HG03066 (cell line): Measurements from ENCODE around the gene PRKCE.

ENCODE experiments used
- ATAC-seq: cut with Tn5 transposase; IDR thresholded peaks from one replicate; pipeline ENCODE4 v1.9.1; 2021; ENCODE audit warnings: low read depth; ENCODE audit not compliant: unreplicated experiment

PRKCE gene

DNA sequence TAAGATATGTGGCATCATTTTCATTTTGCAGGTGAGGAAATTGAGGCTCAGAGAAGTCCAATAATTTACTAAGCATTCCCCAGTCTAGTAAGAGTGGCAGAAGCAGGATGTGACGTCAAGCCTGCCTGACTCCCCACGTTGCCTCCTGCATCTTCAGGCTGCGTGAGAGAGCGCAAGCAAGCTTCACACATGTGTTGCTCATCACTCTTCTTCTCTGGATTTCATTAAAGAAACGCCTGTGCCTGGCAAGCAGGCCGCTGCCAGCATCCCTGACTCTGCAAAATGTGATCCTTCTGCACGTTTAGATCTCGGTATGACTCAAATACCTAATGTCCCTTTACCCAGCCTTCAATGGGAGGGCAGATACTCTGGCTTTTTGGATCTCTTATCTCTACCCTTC is 96.8 kb downstream of the PRKCE start:
- no peak for ATAC-seq

DNA sequence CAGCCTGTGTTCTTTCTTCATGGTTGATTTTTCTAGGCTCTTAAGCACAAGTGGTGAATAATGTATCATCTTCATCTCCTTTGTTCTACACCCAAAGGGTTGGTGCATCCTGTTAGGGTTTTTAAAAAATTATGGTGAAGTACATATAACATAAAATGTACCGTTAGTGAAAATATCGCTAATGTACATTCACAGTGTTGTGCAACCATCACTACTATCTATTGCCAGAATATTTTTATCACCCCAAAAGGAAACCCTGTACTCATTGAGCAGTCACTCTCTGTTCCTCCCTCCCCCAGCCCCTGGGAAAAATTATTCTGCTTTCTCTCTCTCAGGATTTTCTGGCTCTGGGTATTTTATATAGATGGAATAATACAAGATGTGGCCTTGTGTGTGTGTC is 98.5 kb downstream of the PRKCE start:
- ATAC-seq, result no peak

DNA sequence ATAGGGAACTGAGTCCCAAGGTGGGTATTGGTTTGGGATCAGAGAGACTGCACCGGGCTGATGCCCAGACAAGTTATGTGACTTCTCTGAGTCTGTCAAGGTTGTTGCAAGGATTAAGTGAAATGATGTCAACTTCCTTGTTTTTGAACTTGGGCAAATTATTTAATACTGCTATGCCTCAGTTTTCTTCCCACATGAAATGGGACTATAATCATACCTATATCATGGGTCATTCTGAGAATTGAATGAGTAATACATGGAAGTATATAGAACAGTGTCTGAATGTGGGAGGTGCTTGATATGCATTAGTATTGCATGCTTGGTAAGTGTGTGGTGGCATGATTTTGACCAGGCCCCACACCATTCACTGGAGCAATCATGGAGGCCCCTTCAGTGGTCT is 99.0 kb downstream of the PRKCE start:
- no peak for ATAC-seq

DNA sequence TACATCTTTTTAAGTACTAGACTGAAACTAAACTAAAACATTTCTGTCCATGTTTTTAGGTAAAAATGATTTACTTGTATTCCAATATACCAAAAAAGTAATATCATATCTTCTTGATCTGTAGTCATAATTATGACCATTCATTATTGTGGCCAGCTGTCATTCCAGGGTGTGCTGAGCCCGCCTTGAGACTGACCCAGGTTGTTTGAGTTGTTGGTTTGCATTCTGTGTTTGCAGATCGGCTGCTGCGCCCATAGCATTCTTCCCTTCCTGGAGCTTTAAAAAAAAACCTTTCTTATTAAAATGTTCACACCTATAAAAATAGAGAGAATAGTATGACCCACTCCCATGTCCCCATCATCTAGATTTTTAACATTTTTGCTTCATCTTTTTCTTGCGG is 101.9 kb downstream of the PRKCE start:
- no peak for ATAC-seq

DNA sequence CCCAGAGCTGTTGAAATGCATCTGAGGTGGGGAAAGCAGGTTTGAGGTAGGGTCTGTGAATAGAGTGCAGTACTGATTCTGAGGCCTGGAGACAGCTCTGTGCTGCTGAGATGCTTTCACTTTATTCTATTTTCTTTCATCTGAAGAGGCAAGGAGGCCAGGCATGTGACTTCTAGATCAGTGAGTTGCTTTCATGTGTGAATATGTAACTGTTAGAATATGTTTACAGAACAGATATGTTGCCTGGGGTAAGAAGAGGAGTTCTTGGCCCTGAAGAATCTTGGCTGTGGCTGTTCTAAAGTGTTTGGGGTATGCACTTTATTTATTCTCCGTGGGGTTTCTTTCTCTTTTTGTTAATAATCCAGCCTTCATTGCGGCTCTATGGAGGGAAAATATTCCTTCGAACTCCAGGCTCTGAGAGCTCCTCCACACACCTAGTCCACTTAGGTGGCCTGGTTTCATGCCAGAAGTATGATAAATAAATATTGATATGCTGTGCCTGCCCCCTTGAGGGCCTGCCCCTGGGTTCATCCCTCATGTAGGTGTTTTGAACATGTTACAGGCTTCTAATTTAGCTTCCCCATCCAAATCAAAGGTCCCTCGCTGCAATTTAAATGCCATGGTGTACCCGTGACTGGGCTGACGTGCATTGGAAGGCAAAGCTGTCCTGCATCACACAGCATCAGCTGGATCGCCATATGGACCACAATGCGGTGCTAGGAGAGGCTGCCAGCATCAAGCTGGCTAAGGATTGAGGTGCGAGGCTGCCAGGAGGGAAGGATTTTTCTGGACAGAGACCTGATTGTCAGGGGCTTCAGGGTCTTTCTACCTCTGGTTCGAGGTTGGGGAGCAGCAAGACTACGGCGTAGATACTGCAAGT is 102.9 kb downstream of the PRKCE start:
- ATAC-seq, result no peak

DNA sequence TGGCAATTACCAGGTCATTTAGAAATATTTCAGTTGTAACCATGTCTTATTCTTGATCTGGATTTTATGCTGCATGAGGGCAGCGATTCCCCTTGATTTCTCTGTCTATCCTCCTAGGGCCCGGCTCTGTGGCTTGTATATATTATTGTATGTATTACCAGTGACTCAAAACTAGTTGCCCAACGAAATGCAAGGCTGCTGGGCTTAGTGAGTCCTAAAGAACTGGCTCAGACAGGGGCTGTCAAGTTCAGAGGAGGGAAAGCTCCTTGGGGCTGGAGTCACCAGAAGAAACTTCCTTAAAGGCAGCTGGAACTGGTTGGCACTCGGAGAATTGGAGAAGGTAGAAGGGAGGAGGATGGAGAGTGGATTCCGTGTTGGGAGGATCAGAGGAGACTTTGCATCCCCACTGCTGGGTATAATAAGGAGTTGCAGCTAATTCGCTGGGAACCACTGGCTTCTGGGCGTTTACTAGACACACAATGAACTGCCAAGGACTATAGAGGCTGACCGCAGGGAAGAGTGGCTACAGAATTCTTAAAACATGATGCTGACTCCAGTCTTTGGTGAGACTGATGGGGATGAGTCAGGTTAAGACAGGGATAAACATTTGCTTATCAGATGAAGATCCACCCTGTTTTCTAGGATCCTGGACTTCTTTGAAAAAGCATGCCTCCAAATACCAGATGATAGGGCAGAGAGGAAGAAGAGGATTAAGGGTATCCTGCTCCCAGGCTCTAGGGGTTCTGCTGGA is 104.3 kb downstream of the PRKCE start:
- no peak for ATAC-seq

DNA sequence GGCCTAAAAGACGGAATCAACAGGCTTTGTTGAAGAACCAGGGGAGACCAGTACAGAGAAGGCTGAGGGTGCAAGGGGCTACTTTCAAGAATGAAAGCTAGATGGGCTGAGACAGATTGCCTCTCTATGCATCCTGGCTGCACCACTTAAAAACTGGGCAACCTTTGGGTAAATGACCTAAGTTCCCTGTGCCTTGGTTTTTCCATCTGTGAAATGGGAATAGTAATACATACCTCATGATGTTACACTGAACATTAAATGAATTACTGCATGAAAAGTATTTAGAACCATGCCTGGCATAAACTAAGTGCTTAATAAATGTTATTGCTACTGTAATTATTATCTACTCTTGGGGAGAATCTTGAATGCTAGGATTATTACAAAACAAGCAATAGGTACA is 106.5 kb downstream of the PRKCE start:
- ATAC-seq, result no peak

DNA sequence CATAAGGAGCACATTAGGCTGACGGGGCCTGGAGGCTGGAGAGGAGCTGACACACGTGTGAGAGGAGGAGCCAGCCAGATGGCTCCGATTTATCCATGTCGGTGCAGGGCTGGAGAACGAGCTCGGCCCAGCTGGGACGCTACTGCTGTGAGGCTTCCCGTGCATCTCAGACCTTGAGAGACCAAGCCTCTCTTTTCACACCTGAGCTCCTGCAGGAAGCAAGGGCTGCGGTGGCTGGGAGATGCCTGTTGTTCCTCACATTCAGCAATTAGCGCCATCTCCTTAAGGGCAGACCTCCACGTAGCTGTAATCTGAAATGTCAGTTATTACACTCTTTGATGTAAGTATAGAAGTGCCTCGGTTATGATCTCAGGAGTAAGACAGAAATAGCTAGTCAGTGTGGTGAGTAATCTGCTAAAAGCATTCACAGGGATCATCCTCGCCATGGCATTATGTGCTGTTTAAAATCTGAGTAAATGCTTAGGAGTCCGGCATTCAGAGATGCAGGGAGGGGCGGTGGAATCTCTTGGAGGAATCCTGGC is 107.9 kb downstream of the PRKCE start:
- no peak for ATAC-seq

DNA sequence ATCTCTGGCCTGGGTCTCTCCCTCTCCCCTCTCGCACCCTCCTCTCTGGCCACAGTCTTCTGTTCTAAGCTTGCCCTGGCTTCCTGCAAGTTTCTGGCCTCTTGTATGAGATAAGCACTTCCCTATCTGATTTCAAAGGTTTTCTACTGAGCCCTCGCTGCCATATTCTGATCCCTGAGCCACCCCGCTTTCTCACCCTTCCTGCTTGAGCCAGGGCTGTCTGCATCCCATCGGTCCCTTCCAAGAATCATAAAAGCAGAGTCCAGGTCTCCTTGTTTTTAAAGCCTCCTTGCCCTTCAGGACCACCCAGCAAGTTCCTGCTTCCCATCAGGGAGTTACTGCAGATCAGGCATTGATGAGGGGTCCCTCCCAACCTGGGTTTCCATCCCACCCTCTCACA is 110.2 kb downstream of the PRKCE start:
- no peak for ATAC-seq

DNA sequence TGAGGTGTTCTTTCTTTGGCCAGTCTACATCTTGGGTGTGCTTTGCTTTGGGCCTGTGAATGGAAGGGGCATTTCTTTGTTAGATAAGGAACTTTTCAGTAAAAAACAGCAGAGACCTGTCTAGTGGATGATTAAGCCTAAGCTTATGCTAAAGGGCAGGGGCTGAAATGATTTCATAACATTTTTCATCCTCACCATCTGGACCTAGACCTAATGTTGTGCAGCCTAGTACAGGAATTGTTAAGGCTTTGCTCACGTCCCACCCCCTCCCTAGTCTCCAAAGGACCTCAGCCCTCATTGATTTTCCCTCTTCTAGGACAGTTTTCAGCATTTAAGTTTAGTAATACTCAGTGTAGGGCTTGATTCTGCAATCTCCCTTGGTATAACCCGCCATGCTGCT is 111.8 kb downstream of the PRKCE start:
- no peak for ATAC-seq

DNA sequence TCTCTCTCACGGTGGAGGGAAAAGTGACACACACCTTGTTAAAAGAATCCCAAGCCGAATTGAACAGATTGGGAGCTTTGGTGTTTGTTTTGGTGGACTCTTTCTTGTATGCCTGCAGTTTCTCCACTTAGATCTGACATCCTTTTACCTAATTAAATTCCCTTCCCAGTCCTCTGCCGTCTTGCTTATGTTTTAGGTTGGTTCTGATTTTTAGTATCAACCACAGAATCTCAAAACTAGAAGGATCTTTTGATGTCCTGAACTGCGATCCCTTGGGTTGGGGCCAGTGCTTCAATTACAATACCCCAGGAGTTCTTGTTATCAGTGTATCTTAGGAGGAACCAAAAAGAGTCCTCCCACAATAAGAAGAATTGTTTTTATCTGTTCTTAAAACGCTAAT is 112.3 kb downstream of the PRKCE start:
- ATAC-seq, result no peak

DNA sequence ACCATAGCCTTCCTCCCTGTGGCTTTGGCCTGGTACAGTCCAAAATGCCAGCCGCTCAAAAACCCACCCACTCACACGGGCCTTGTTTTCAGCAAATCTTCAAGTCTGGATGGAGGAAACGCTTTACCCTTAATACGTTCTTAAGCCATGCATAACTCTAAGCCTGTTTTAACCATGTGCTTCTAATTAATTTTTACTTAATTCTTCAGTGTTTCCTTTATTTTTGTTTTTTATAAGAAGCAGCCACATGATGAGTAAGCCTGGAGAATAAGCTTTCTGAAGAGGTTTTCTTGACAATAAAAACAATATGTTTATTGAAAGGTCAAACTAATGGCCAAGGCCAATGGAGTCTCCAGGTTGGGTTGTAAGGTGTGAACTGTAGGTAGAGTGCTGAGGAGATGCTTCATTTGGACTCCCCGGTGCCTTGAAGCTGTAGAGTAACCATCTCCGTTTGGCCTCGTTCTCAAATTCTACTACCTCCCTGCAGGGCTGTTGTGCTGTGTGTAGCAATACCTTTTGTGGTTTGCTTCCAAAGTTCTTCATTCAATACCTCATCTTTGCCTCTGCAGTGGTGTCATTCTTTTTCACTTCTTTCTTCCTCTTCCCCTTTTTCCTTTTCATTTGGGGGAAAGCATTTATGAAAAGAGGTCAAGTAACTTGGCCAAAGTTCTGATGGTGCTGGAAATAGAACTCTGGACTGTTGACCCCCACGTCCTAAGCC is 113.7 kb downstream of the PRKCE start:
- ATAC-seq, result no peak

DNA sequence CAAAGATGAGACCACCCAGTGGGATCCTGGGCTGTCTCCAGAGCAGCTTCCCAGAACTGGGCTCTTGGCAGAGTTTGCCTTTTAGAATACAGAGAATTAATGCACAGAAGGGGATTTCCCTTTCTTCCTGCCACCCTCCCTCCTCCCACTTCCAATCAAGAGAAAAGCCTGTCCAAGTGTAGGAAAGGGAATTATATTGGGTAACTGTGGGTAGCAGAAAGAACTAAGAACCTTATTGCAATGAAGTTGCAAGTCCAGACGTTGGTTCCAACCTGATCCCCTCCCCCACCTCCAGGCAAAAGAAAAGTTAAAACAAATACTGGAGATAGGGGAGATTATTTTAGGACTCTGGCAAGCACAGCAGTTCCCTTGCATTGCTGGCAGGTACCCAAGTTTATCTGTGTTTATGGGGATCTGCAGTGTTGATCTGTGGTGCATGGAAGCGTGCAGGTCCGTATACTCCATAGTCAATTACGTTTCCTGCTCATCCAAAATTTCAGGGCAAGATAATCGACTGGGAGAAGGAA is 114.3 kb downstream of the PRKCE start:
- ATAC-seq, result no peak

DNA sequence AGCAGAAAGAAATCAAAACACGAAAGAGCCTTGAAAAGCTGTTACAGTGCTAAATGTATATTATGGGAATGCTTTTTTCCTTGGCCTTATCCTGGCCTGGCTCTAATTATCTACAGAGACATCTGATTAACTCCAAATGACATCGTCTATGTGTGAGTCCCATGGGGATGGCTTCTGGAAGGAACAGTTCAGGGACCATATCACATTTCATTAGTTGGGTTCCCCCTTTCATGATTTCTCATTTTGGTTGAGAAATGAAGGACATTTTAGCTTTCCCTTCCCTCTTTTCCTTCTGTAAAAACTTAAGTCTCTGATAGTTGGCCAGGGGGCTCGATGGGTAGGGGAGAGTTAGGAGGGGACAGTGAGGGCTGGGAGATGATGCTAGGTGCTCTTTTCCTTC is 116.7 kb downstream of the PRKCE start:
- no peak for ATAC-seq

DNA sequence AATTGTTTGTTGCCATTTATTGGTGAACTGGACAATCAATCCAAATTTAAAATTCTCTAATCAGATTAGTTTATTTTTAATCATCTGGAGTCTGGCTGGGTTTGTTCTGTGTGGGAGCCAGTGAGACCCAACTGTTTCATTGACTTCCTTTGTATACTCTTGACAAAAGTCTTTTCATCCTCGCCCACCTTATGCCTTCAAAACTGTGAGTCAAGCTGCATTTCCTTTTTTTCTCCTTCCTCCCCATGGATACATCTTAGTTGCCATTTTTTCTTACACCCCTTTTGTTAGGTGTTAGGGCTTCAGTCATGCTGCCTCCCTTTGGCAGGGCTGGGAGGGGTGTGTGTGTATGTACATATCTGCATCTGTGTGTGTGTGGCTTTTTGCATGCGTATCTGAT is 117.6 kb downstream of the PRKCE start:
- ATAC-seq, result no peak

DNA sequence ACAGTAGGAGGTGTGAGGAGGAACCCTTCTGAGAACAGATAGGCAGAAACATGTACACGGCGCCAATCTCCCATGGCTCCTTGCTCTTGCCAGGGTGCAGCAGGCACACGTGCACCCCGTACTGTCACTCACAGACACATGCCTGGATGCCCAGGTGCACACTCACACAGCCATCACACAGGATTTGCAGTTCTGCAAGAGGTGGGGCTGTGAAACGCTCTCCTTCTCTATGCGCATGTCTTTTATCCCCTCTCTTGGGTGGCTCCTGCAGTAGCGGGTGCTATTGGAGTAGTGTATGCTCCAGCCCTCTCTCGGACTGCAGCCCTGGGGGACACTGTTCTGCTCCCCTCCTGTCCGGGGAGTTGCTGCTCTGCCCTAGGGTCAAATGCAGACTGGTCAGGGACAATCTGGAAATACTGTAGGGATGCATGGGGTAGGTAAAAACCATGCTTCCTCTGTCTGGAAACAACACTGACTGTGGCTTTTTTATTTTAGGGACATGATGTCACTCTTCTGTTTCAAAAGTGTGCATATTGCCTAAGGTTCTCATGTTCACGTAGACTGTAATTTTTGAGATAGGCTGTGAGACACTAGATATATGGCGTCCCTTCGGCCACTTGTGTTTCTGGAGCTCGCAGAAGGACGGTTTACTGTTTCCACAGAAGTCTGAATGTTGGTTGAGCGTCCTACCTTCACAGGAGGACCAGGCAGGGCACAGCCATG is 118.5 kb downstream of the PRKCE start:
- ATAC-seq, result no peak

DNA sequence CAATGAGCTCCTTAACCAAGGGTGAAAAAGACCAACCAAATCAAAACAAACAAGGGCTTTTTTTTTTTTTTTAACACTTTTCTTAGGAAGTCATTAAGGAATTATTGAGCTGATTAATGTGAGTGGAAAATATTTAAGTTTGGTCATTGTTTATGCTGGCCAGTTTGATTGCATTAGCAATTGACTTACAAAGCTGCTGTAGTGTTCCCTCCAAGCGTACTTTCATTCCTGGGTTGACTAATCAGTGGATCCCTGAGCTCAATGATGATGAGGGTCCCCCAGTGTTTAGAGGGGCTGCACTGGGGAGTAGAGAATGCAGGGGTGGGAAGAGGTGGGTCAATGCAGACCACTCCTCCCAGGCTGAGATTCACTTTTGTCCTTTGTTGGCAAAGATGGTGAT is 119.3 kb downstream of the PRKCE start:
- ATAC-seq, result no peak

DNA sequence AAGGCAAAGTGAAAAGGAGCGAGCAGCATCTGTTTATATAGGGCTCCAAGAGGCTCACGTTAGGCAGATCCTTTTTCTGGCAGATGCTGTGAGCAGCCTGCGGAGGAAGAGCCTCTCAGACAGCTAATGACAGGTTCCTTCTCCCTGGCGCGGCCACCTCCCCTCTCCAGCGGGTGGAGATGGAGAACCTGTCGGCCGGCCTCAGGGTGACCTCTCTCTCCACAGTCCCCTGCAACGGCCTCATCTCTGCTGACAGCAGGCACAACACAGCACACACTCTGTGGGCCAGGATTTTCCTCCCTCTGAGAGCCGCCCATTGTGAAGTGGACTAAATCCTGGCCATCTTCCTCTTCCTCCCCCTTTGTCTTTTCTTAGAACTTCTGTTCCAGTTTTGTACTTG is 119.8 kb downstream of the PRKCE start:
- no peak for ATAC-seq

DNA sequence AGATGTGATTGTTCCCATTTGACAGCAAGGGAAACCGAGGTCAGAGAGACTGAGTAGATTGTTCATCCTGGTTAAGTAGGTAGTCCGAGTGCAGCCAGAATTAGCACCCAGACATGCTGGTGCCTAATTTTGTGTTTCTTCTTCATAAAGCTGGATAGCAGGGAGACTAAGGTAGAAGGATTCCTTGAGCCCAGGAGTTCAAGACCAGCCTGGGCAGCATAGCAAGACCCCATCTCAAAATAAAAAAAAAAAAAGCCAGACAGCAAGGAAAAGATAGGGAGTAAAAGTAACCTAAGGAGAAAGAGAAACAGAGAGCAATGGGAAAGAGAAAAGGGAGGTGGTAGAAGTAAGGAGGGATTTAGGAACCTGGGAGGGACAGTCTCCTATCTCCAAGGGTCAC is 120.6 kb downstream of the PRKCE start:
- no peak for ATAC-seq

DNA sequence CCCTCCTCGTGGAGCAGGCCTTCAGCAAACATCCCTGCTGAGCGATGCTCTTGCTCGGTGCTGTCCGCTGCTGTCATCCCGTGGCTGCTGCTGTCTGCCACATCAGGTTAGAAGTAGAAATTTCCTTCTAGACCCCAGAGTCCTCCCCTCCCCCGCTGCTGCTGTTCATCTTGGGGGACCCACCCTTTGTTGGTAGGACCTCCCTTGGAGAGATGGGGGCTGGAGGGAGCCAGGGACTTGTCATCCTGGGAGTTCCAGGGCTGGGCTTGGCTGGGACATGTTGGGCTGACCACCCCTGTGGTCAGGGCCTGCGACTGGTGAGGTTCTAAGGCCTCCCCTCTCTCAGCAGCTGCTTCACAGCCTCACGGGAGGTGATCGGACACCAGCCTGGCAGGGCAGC is 122.4 kb downstream of the PRKCE start:
- no peak for ATAC-seq
